Stimulated activated CD8-positive, alpha-beta memory T cell treated with anti-CD3 and anti-CD28 coated beads, Interleukin-7, amount 100 ng/mL, for 4 hours (primary cell): ENCODE results near the gene PHAX.
"Not testable (repeated sequence)": the region's sequence is repeated elsewhere in the genome, so short reads cannot be mapped to it uniquely, and the experiment has no call there.

Source experiments
- DNase-seq, 2 donors: peaks; one replicate each; pipeline ENCODE4 v3.0.0-alpha.2; 2020; ENCODE audit warnings: low read depth in 2 of 2

Gene PHAX

GRCh38 chr5:126600631-126601511 is at the start of gene PHAX:
PHAX (plus strand) TSS chr5:126600947; CDS start chr5:126600963, 16 bp downstream.
- peak; percentile 36 to 68 for DNase-seq

DNA sequence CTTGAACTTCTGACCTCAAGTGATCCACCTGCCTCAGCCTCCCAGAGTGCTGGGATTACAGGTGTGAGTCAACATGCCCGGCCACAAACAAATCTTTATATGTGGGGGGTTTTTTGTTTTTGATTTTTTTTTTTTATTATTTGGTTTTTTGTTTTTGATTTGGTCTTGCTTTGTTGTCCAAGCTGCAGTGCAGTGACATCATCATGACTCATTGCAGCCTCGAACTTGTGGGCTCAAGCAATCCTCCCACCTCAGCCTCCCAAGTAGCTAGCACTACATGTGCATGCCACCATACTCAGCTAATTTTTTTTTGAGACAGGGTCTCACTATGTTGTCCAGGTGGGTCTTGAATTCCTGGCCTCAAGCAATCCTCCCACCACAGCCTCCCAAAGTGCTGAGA is 48.1 kb upstream of the PHAX start:
- no peak for DNase-seq

GRCh38 chr5:126555101-126555500 is 45.6 kb upstream of the PHAX start:
- DNase-seq = not testable (repeated sequence)

DNA sequence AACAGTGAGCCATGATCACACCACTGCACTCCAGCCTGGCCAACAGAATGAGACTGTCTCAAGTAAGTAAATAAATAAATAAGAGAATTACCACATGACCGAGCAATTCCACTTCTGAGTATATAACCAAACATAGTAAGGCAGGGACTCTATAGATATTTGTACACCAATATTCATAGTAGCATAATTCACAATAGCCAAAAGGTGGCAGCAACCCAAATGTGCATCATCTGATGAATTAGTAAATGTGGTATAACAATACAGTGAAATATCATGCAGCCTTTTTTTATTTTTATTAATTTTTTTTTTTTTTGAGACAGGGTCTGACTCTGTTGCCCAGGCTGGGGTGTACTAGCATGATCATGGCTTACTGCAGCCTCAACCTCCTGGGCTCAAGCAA is 38.8 kb upstream of the PHAX start:
- DNase-seq = no peak

DNA sequence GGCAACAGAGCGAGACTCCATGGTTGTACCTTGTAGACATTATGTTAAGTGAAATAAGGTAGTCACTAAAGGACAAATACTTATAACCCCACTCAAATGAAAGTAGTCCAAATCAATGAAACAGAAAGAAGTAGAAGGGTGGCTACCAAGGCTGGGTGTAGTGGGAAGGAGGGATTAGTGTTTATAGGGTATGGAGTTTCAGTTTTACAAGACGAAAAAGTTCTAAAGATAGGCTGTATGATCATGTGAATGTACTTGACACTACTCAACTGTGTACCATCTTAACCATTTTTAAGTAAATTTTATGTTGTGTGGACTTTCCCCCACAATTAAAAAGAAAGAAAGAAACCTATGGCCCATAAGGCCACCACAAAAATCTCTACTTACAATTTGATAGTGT is 37.9 kb upstream of the PHAX start:
- DNase-seq = no peak

- no peak for DNase-seq
These were observed 32.5 kb upstream of the PHAX start for GRCh38 chr5:126568206-126568755.

- DNase-seq = no peak
These were observed 25.1 kb upstream of the PHAX start for GRCh38 chr5:126575644-126576043.

DNA sequence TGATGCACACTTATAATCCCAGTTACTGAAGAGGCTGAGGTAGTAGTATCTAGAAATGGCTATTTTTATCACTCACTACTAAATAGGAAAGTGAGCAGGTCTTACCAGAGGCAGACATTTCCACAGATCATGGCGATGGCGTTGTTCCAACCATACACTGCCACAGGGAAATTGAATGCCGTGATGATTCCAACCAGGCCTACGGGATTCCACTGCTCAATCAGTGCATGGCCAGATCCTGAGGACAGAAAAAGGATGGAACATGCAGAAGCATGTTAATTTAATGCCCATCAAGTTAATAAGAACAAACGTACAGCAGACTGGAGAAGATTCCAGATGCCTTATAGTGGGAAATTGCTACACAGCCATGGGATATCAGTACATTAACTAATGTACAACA is 23.8 kb upstream of the PHAX start:
- DNase-seq = no peak

GRCh38 chr5:126577415-126577814 is 23.3 kb upstream of the PHAX start:
- no peak for DNase-seq

DNA sequence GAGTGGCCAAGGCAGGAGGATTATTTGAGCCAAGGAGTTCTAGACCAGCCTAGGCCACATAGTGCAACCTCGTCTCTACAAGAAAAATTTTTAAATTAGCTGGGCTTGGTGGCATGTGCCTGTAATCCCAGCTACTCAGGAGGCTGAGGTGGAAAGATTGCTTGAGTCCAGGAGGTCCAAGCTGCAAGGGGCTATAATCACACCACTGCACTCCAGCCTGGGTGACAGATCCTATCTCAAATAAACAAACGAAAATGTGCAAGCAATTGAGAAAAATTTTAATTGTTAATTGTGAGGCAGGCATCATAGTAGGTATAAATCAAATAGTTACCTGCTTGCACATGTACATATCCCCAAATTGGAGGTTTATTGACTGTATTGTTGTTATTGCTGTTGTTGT is 21.0 kb upstream of the PHAX start:
- DNase-seq = no peak

DNA sequence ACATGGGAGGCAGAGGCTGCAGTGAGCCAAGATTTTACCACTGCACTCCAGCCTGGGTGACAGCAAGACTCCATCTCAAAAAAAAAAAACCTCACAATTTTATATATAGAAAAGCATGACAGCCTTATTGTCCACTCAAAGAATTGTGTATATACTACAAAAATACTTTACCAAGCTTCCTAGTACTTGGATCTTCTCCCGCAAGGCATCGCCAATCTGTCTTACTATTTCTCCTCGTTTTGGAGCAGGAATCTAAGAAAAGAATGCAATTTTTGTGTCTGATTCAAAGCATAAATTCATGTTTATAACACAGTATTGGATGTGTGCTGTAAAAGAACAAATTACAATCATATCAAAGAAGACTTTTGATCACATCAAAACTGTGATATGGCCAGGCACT is 17.0 kb upstream of the PHAX start:
- DNase-seq = no peak

- no peak for DNase-seq
These were observed 13.0 kb upstream of the PHAX start for GRCh38 chr5:126587551-126588390.

GRCh38 chr5:126589536-126590297 is 11.0 kb upstream of the PHAX start:
- no peak for DNase-seq

- no peak for DNase-seq
These were observed 9.2 kb upstream of the PHAX start for GRCh38 chr5:126591549-126591948.

DNA sequence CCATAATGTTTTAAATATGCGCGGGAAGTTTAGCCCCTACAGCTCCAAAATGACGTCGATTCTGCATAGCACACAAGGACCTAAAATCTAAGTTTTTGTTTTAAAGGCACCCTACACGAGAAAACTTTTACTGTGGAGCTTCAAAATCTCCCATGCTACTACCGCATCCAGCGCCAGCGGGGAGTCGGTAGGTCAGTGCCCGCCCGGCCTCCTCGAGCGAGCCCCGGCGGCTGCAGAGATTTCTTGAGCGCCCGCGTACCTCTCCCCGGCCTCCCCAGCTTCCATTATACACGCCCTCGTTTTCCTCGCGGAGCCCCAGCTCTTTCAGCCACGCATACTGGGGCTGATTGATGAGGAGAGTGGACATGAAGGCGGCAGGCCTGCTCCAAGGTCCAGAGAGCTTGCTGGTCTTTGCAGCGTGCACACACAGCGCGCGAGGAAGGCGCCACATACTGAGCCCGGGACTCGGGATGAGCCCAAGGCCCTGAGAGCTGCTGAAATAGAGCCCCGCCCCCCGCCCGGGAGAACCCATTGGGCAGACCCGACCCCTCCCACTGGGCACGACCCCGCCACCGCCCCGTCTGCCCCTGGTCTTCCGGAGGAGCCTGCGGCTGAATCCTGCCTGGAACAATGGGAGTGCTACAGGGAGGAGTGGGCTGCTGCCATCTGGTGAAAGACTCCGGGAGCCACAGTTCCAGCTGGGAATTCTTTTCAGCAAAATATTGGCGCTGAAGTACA is 5.8 kb upstream of the PHAX start, which contains the start of gene ALDH7A1:
ALDH7A1 (minus strand) TSS at position 472 of the 738 bp plus-strand sequence; CDS start at position 451, 21 bp downstream.
- DNase-seq = peak in 1 of 2 donors; percentile 14

DNA sequence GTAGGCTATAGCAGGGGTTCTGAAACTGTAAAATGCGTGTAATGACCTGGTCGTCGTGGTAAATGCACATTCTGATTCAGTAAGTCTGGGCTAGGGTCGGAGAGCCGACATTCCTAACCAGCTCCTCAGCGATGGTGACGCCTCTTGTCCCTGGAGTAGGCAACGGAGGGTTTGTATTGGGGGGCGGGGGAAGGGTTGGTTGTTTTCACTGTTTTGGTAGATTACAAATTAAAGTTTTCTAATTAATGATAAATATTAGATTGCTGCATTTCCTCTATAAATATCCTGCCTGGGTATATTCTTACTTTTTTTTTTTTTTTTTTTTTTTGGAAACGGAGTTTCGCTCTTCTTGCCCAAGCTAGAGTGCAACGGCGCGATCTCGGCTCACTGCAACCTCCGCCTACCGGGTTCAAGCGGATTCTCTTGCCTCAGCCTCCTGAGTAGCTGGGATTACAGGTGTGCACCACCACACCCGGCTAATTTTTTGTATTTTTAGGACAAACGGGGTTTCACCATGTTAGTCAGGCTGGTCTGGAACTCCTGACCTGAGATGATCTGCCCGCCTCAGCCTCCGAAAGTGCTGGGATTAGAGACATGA is 5.2 kb upstream of the PHAX start:
- DNase-seq = no peak

DNA sequence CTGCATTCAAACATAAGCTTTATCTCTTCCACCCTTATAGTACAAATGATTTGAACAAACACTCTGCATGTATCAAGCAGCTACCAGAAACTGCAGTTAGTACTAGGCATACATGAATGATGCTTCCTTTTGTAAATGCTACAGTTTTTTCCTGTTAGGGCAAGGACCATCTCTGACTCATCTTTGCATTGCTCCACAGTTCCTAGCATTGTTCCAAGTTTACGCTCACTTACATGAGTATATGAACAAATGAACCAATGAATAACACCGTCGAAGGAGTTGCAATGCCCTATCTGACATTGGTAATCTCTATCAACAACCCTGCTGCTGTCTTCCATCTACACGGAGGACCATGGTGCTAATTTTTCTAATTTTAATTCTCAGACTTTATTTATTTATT is 3.6 kb upstream of the PHAX start:
- DNase-seq = no peak

- no peak for DNase-seq
These were observed 1.2 kb upstream of the PHAX start for GRCh38 chr5:126599499-126599898.

- DNase-seq = not testable (repeated sequence)
These were observed 646 bp upstream of the PHAX start for GRCh38 chr5:126599971-126600630.
